ENCODE results near the gene ZNF430.
"Not testable (repeated sequence)": the region's sequence is repeated elsewhere in the genome, so short reads cannot be mapped to it uniquely, and the experiment has no call there.

Gene ZNF430

GRCh38 chr19:21020298-21021227, at the start of gene ZNF430:
TSS of gene ZNF430 (plus strand) at chr19:21020657. CDS start at chr19:21020801, 144 bp downstream.
- DNase-seq = peak; percentile 98

GRCh38 chr19:20992788-20993187, 27.7 kb upstream of the ZNF430 start:
- DNase-seq = not testable (repeated sequence)

GRCh38 chr19:20999731-21000352, 20.6 kb upstream of the ZNF430 start:
- no peak for DNase-seq

- DNase-seq = not testable (repeated sequence)
Measured at GRCh38 chr19:21021238-21021637, 781 bp downstream of the ZNF430 start.

- DNase-seq = no peak
Measured at GRCh38 chr19:21022996-21023395, 2.5 kb downstream of the ZNF430 start.

- DNase-seq = no peak
Measured at GRCh38 chr19:21023901-21024300, 3.4 kb downstream of the ZNF430 start.

- no peak for DNase-seq
Measured at GRCh38 chr19:21028969-21029268, 8.5 kb downstream of the ZNF430 start.

GRCh38 chr19:21045028-21045427, 24.6 kb downstream of the ZNF430 start:
- DNase-seq = no peak

- DNase-seq = no peak
Measured at GRCh38 chr19:21046489-21046888, 26.0 kb downstream of the ZNF430 start.

GRCh38 chr19:21047716-21048115, 27.3 kb downstream of the ZNF430 start:
- no peak for DNase-seq

GRCh38 chr19:21052902-21053301, 32.4 kb downstream of the ZNF430 start:
- no peak for DNase-seq

- DNase-seq = no peak
Measured at GRCh38 chr19:21065336-21065735, 44.9 kb downstream of the ZNF430 start.

GRCh38 chr19:21082011-21082975, 61.8 kb downstream of the ZNF430 start, which contains the start of gene ZNF714:
TSS of gene ZNF714 (plus strand) at chr19:21082203. CDS start at chr19:21098269, 16,066 bp downstream.
- peak; percentile 75 to 83 for DNase-seq

- no peak for DNase-seq
Measured at GRCh38 chr19:21084343-21084742, 63.9 kb downstream of the ZNF430 start.

GRCh38 chr19:21087871-21088270, 67.4 kb downstream of the ZNF430 start:
- no peak for DNase-seq

- DNase-seq = no peak
Measured at GRCh38 chr19:21092109-21092508, 71.7 kb downstream of the ZNF430 start.

- DNase-seq = no peak
Measured at GRCh38 chr19:21094347-21095025, 74.0 kb downstream of the ZNF430 start.

GRCh38 chr19:21098291-21098690, 77.8 kb downstream of the ZNF430 start:
- no peak for DNase-seq

- DNase-seq = no peak
Measured at GRCh38 chr19:21101521-21102242, 81.2 kb downstream of the ZNF430 start.

GRCh38 chr19:21109116-21109515, 88.7 kb downstream of the ZNF430 start:
- no peak for DNase-seq
